GM18508 (cell line): ENCODE data around the gene UBXN11.

Experiments used
- ATAC-seq: cut with Tn5 transposase; IDR thresholded peaks from one replicate; pipeline ENCODE4 v1.9.1; 2021; ENCODE audit warnings: moderate number of reproducible peaks; ENCODE audit not compliant: insufficient read depth, unreplicated experiment

The UBXN11 gene, protein sequence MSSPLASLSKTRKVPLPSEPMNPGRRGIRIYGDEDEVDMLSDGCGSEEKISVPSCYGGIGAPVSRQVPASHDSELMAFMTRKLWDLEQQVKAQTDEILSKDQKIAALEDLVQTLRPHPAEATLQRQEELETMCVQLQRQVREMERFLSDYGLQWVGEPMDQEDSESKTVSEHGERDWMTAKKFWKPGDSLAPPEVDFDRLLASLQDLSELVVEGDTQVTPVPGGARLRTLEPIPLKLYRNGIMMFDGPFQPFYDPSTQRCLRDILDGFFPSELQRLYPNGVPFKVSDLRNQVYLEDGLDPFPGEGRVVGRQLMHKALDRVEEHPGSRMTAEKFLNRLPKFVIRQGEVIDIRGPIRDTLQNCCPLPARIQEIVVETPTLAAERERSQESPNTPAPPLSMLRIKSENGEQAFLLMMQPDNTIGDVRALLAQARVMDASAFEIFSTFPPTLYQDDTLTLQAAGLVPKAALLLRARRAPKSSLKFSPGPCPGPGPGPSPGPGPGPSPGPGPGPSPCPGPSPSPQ

DNA sequence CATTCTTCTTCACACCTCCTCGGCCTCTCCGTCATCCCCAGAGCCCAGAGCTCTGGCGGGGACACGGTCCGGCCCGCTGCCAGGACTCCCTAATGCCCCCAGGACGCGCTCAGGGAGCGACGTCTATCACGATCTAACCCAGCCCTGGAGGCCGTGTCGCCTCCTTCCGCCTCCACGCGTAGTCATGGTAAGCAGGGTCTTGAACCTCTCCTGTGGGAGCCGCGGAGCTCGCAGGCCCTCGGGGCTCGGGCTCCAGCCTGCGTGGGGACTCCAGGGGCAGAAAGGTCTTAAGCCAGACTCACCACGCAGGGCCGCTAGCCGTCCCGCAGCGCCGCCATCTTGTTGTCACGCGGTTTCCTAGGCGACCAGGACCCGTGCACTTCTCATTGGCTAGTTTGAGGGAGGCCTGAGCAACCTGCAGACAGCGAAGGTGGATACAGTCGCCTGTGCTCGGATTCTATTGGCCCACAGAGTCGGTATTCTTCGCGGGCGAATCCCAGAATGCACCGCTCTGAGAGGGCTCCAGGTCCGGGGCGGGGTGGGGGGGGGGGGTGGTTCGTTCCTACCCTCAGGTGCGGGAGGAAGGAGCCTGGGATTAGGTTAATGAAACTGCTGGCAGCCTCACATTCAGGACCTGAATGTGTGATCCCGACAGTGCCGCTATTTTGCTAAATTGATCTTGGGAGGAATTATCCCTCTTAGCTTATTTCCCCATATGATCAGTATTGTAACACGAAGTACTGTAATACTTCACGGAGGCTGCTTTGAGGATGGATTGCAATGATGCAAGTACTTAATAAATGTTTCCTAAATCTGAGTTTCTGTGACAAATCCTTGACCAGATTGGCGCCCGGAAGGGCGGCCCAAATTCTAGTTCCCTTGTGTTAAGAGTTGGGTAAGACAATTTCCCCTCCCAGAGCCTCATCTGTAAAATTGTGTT lies at the start of gene UBXN11:
UBXN11 (minus strand) TSS at position 347 of the 940 bp plus-strand sequence. CDS start 3,753 bp downstream, outside the sequence.
- ATAC-seq: peak; percentile 66

DNA sequence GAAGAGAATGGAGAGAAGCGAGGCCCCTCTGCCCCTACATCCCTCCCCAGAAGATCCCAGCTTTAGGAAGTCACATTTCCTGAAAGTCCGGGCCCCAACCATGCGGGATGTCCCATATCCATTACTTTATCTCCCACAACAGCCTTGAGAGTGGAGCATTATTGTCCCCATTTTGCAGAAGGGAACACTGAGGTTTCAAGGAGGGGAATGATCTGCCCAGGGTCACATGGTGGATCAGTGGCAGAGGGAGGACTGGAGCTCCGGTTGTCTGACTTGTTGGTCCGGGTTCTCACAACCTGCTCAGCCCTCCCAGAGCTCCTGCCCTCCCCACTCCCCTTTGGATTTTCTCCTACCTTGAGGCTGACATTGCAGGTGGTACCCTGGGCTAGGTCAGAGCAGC lies 49.7 kb upstream of the UBXN11 start:
- ATAC-seq: no peak

DNA sequence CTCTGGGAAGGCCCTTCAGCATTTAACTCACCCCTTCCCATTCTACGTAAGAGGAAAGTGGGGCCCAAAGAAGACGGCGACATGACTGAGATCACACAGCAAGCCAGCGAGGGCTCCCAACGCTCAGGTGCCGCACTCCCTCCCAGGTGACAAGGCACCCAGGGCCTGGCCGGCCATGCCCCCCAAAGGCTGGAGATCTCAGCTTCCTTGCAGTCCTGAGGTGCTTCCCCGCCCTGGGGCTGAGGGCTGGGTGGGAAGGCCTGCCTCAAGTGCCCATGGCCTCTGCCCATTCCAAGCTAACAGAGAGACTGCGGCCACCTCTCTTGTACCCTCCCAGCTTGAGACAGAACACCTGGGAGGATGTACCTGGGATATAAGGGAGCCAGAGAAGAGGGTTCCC lies 48.5 kb upstream of the UBXN11 start:
- ATAC-seq: no peak

DNA sequence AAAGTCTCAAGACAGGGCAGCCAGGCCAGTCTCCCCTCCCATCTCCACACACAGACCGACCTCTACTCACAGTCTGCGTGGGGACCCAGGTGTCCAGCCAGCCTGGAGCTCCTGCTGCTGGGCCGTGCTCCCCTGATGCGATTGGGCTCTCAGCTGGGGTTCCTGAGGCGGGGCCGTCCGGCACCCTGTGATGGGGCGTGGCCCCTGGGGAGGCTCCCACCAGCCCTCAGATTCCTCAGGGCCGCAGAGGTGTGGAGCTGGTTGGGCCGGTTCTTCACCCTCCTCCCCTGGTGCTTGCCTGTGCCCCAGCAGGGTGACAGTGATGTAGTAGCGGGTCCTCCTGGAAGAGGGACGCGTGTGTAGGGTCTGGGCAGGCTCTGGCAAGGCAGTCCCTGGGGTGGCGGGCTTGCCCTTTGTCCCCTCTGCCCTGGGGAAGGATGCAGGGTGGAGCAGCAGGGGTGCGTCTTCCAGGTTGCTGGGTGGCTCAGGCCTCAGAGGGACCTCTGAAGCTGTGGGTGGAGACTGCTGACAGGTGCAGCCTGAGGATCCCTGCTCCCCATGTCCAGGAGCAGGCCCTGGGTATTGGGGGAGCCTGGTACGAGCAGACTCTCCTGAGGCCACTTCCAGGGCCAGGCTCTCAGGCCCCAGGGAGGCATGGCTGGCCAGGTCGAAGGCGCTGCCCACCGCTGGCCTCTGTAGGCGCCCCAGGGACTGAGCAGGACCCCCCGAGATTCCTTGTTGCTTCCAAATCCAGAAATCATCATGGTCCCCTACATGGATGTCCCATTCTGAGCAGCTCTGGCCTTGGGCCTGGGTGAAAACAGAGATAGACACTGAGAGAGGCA lies 47.8 kb upstream of the UBXN11 start, which contains the start of gene CRYBG2:
CRYBG2 (minus strand) TSS at position 155 of the 845 bp plus-strand sequence. CDS start 7,473 bp downstream, outside the sequence.
- ATAC-seq: no peak

DNA sequence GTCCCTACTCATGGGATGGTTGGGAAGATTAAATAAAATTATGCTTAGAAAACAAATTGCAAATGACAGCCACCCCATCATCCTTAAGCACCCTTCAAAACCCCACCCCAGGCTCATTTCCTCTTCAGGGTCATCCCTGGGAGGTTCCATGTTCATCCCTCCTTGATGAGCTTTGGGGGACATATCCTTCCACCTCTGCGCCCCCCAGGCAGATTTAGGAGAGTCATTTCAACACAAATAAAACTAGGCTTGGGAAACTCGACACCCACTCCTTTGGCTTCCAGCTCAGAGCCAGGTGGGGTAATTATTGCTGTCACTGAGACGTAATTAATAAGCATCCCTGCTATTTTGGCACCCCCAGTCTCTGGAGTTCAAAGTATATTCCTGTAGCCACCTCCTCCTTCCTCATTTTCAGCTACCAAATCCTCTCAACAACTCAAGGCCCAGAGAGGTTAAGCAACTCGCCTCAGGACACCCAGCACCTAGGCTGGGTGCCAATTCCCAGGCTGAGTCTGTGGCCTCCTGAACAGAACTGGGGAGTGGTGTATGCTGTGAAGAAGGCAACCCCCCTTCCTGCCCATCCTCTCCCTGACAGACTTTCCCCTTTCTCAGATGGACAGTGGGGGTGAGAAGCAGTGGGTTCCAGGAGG lies 46.9 kb upstream of the UBXN11 start:
- ATAC-seq: no peak

DNA sequence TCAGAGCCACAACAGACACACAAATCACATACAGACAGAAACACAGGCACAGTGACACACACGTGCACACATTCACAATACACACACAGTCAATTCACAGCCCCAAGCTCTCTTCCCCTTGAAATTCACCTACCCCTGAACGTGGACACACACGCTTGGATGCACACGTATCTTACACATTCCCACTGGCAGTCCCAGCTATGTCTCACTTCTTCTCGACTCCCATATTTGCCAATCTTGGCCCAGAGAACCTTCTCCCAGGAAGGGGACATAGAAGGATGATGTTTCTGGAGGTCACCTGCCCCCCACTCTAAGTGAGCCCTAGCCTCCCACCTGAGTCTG lies 45.9 kb upstream of the UBXN11 start:
- no peak for ATAC-seq

DNA sequence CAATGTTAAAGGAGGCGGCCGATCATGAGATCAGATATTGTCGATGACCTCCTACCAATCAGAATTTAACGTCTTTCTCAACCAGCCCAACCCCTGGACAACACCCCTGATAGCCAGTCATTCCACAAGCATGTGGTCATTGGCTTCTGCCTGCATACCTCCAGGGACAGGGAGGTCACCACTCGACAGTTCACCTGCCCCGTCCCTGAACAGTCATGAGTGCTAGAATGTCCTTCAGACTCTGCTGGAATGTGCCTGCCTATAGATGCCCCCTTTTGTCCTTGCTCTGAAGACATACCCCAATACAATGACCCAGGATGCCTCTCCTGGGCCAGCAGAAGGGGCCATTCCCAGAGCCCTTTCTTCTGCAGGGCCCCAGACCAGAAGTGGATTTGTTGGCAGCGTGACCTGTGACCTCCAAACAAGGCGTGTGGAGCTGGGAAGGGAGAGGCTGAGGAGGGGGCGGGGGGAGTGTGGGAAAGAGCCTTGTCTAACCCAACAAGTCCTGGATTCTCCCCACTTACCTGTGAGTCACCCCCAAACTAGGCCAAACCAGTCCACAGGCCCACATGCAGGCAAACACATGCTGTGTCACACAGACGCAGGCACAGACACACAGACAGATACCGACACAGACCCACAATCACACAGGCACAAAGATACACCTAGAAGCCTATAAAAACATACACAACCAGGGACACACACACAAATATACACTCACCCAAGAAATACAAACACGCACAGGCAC lies 45.3 kb upstream of the UBXN11 start:
- ATAC-seq: no peak

DNA sequence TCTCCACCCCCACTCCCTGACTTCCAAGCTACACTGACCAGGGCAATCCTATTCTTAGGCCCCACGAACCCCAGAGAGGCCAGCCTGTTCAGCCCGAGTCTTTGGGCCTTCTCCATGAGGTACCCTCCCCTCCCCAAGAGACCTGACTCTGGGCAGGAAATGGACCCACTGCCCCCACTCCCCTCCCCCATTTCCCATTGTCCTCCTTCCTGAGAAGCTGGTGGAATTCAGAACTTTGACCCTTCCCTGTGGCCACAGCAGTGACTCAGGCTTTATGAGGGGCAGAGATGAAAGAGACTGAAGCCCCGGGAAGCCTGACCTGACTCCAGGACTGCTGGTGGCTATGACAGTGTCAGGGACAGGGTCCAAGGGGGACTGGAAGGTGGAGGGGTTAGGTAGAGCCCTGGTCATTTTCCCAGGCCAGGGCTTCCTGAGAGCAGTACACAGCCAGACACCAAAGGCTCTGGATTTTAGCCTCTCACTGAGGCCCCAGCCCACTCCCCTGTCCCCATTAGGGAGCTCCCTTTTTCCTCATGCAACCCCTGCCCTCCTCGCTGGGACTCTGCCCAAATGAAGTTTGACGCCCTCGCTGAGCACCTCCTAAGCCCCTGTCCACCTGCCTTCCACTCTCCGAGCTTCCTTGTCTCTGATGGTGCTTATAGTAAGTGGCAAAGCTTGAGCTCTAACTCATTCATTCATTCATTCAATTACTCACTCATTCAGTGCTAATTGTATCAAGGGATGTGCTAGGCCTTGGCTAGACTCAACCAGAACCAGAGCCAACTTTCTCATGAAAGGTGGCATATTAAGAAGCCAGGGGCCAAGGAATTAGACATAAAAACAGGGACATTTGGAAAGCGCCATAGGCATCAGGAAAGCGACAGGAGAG lies 44.5 kb upstream of the UBXN11 start:
- no peak for ATAC-seq

DNA sequence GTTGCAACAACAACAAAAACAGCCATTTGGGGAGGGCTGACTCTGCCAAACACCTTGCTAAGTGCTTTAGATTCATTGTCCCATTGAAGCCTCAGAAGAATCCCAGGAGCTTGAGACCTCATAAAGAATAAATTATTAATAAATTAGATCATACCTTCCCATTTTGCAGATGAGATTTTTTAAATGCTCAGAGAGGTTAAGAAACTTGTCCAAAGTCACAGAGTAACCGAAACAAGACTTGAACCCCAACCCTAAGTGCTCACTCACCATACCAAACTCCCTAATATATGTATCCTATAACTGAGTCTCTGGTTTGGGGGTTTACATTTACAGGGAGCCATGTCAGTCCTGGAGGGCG lies 43.9 kb upstream of the UBXN11 start:
- ATAC-seq: no peak

DNA sequence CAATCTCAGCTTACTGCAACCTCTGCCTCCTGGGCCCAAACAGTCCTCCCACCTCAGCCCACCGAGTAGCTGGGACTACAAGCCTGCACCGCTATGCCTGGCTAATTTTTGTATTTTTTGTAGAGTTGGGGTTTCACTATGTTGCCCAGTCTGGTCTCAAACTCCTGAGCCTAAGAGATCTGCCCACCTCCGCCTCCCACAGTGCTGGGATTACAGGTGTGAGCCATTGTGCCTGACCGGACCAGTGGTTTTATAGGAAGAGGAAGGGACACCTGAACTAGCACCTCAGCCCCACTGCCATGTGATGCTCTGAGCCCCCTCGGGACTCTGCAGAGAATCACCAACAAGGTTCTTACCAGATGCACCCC lies 43.4 kb upstream of the UBXN11 start:
- no peak for ATAC-seq

DNA sequence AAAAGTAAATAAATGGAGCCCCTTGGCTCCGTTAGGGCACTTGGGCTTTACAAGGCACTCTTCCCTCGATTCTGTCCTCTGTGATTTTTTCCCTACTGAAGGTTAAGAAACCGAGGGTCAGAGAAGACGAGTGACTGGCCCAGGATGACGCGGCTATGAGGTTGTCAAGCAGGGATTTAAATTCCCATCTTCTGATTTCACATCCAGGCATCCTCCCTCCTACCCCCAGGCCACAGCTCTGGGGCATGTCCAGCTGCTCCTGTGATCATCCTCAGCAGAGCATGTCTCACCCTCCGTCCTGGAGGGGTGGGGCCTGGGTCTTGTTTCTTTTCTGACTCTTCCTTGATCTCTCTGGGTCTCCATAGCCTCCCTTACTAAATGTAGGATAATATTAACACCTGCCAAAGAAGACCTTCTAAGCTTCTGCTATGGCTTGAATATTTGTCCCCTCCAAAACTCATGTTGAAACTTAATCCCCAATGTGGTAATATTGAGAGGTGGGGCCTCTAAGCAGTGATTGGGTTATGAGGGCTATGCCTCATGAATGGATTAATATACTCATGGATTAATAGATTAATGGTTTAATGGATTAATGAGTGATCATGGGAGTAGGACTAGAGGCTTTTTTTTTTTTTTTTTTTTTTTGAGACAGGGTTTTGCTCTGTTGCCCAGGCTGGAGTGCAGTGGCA lies 42.9 kb upstream of the UBXN11 start:
- ATAC-seq: no peak

DNA sequence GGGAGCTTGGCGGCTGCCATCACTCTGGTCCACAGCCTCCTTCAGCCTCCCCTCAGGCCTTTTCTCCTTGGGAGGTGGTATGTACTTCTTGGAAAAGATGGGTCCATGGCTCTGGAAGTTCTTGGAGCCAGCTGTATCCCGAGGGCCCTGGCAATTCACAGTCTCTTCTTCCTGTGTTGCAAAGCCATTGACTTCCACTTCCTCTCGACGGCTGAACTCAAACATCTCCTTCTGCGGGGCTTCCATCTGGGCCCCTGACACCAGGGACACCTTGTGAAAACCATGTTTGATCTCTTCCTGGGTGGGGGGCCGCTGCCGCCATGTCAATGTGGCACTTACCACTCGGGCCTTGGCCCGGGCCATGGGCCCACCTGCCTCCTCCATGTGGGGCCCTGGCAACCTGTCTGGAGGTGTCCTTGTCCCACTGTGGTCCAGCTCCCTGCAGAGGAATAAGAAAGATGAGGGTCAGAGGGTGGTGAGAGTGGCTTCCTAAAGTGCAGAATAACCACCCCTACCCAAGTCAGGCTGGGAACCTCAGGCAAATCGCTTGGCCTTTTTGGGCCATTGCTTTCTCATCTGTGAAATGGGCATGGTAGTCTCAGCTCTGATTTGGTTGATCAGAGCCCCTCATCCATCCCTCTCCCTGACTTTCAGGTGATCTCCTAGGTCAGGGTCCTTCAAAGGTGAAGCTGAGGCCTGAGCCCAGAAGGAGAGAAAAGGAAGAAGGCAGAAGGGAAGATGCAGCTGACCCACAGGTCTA lies 40.0 kb upstream of the UBXN11 start:
- ATAC-seq: no peak

DNA sequence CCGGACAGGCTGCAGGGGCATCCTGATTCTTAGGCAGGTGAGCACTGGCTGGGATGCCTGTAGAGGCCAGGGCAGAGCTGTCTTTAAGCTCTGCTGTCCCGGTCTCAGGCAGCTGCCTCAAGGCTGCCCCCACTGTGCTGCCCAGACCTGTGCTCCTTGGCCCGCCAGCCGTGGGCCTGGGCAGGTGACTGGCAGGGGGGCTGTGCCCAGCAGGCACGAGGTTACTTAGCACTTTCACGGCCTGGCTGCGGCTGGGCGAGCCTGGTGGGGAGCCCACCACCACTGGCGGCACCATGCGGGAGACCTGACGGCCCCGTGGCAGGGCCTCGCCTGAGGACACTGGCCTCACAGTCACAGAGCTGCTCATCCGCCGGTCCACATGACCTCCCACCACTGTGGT lies 39.3 kb upstream of the UBXN11 start:
- no peak for ATAC-seq

DNA sequence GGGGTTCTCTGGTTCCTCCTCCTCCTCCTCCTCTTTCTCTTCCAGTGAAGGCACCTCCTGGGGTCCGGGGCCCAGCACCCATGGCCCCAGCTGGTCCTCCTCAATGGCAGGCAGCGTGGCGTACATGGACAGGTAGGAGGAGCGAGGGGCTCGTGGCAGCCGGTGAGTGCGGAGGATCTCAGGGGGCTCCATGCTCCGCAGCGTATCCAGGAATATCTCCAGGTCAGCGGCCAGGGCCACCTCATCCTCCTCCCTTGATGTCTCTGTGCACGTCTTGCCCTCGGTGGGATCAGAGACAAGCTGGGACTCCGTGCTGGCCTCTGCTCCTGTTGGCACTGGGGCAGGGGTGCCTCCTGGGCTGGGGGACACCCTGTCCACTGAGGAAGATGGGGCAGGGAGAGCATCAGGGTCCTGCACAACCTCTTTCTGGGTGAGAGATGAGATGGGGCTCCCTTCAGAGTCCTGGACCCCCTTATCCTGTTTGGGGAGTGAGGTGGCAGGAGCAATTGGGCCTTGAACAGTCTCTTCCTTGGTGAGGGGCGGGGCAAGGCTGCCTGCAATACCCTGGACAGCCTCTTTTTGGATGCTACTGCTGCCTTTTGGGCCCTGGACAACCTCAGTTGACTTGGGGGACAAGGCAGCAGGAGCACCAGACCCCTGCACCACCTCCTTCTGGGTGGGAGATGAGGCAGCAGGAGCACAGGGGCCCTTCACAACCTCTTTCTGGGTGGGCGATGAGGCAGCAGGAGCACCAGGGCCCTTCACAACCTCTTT lies 37.9 kb upstream of the UBXN11 start:
- no peak for ATAC-seq

DNA sequence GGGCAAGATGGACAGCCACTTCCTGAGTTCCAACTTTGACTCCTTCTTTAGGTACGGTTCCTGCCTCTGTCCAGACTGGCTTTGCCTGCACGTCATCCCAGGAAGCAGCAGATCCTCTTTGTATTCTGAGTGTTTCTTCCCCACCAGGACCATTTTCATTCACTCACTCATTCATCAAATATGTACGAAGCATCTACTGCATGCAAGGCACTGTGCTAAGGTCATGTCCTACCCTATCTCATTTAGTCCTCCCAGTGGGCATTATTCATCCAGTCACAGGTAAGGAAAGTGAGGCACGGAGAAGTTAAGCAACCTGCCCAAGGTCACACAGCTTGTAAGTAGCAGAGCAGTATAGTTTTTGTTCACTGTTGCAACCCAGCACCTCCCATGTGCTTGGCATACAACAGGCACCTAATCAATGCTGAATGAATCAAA lies 33.6 kb upstream of the UBXN11 start:
- ATAC-seq: no peak

DNA sequence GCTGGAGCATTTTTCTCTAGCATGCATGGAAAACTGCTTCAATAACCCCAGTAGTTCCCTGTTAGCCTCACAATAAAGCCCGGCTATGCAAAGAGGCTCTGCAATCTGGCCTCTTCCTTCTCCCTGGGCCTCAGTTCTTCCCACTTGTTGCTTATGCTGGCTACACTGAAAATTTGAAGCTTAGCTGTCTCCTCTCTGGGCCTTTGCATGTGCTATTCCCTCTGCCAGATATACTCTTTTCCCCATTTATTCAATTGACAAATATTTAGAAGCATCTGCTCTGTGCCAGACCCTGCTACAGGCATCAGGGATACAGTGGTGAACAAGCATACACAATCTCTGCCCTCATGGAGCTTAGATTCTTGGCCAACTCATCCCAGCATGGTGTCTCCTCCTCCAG lies 32.2 kb upstream of the UBXN11 start:
- ATAC-seq: no peak
